ENCODE results near the gene GARNL3.

DNA sequence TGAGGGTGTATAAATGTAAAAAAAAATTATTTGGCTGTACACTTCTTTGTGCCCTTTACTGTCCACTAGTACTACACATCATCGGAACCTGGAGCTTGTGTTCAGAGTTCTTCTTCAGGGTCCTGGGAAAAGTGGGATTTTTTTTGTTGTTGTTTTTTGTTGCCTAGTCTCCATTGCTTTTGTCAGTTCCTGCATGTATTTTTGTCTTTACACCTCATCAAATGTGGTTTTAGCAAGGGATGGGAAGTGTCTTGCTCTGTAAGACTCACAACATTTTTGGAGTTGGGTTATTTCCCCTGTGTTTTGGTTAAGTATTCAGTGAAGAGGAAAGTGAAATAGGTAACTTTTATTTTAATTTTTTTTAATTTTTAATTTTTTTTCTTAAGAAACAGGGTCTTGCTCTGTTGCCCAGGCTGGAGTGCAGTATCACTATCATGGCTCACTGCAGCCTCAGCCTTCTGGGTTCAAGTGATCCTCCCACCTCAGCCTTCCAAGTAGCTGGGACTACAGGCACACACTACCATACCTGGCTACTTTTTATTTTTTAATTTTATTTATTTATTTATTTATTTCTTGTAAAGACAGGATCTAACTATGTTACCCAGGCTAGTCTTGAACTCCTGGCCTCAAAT lies 40.7 kb downstream of the GARNL3 start:
- TF ChIP-seq POLR2A (IDR thresholded peaks at IDR 0.05): no peak
- TF ChIP-seq, protein P1, sequence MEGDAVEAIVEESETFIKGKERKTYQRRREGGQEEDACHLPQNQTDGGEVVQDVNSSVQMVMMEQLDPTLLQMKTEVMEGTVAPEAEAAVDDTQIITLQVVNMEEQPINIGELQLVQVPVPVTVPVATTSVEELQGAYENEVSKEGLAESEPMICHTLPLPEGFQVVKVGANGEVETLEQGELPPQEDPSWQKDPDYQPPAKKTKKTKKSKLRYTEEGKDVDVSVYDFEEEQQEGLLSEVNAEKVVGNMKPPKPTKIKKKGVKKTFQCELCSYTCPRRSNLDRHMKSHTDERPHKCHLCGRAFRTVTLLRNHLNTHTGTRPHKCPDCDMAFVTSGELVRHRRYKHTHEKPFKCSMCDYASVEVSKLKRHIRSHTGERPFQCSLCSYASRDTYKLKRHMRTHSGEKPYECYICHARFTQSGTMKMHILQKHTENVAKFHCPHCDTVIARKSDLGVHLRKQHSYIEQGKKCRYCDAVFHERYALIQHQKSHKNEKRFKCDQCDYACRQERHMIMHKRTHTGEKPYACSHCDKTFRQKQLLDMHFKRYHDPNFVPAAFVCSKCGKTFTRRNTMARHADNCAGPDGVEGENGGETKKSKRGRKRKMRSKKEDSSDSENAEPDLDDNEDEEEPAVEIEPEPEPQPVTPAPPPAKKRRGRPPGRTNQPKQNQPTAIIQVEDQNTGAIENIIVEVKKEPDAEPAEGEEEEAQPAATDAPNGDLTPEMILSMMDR (IDR thresholded peaks at IDR 0.05): no peak

Measured in breast epithelium (tissue), 3 donors.